HG03460 (cell line): ENCODE data around the gene ENTR1.

Source experiments
- ATAC-seq: cut with Tn5 transposase; IDR thresholded peaks from one replicate; pipeline ENCODE4 v1.9.1; 2021; ENCODE audit not compliant: unreplicated experiment

The ENTR1 gene, protein sequence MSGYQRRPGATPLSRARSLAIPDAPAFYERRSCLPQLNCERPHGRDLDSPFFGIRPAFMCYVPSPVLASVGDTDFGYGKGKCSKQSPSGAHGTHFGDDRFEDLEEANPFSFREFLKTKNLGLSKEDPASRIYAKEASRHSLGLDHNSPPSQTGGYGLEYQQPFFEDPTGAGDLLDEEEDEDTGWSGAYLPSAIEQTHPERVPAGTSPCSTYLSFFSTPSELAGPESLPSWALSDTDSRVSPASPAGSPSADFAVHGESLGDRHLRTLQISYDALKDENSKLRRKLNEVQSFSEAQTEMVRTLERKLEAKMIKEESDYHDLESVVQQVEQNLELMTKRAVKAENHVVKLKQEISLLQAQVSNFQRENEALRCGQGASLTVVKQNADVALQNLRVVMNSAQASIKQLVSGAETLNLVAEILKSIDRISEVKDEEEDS

DNA sequence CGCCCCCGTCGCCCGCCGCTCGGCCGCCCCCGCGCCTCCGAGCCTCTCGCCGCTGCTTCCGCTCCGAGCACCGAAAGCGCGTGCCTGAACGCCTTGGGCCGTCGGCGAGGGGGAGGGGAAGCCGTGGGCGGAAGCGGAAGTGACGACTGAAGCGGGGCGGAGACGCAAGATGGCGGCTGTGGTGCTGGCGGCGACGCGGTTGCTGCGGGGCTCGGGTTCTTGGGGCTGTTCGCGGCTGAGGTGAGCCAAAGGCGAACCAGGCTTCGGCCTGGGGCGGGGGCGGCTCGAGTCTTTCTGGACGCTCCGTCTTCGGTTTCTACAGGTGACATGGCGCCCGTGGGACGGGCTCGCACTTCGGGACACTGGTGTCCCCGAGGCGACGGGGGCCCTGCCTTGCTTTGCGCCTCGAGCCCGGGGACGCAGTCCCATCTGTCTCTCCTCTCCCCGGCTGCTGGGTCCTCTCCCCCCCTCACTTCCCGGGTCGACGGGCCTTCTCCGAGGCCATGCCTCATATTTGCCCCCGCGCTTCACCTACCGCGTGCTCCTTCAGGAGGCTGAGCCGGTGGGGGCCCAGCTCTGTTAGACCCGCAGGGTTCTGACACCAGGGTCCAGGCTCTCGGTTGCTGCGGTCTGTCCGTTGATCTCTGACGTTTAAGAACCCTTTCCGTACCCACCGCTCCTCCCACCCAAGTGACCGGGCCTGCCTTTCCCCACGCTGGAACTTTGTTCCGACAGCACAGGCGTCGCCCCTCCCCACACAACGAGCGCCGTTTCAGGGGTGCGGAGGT is at the start of gene ENTR1, which contains the start of gene PMPCA:
Gene ENTR1, minus strand, starts transcription at position 115 of the 788 bp plus-strand sequence. CDS start 217 bp downstream, outside the sequence.
Gene PMPCA, plus strand, starts transcription at position 159 of the 788 bp plus-strand sequence. Its CDS starts 11 bp downstream, at position 170.
- peak; percentile 79 for ATAC-seq

DNA sequence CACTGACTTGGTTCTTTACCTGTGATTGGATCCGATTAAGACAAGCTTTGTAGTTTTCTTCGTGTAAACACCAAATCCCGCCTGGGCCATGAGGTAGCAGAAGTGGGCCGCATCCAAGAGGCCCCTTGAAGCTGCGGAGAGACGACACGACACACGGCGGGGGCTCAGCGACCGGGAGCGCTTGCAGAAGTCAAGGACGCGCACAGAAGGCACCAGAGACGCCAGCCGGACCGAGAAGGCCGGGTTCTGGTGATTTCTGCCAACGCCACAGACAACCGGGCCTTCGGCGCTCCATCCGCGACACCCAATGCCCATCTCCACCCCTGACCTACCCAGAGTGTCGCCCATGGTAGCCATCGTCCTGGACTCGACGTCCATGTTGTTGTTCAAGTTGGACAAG is 49.0 kb upstream of the ENTR1 start:
- no peak for ATAC-seq

DNA sequence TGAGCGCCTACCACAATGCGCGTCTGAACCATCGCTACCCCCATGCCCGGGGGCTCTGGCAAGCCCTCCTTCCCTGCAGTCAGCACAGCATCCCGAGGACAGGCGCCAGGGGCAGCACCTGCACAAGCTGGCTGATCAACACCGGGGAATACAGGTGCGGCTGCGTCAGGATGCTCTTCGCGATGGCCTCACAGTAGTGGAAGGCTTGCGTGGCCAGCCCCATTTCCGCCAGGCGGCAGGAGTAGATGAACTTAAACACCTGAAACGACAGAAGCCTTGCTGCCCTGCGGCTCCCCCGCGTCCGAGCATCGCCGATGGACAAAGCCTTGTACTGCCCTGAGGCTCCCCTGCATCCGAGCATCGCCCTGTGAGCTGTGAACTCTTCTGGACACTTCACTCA is 46.9 kb upstream of the ENTR1 start:
- ATAC-seq, result no peak

DNA sequence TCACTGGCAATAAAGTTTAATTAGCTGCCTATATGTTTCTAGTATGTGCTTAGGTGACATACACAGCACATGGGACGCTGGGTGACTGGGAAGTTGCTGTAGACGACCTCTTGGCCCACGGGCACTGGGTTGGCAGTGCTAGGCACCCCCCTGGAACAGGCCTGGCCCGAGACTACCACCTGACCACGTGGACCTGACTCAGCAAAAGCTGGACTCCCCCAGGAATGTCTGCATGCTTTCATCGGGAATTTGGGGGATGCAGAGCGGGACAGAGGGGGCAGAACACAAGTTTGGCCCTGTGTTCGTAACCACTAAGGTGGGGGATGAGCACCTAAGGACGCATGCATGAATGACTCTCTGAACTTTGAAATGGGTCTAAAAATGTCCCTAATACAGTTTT is 45.8 kb upstream of the ENTR1 start:
- ATAC-seq, result no peak

DNA sequence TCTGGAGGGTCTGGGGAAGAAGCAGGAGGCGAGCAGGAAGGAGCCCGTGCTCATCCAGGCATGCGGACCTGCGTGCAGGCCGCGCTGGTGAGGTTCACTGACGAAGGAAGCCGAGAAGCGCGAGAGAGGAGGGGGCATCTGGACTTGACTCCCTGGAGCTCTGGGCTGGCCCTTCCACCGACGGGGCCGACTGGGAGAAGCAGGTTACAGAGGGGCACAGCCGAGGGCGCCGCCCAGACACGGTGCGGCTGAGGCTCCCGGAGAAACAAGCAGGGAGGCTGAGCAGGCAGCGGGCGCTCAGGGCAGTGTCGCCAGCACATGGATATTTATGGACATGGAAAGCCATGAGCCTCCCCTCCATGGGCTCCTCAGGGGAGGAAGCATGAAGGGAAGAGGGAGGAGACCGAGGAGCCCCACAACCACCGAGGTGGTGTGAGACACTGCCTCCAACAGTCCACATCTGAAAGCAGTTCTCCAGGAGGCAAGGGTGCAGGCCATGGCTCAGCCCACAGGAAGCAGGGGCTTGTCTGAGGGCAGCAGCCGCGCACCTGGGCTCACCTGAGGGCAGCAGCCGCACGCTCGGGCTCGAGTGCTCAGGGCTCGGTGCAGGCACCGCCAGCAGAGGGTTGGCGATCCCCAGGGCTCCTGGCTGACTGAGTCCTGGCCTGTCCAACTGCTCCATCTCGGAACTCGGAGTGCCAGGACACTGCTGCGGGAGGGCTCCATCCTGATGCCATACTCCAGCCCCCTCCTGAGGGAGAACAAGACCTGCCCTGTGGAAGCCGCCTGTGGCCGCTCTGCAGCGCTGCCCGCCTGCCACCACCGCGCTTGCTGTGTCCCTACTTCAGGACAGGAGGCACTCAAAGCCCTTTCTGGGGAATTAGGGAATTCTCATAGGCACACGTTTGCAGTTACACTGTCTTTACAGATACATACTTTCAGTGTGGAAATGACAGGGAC is 44.9 kb upstream of the ENTR1 start:
- ATAC-seq, result no peak

DNA sequence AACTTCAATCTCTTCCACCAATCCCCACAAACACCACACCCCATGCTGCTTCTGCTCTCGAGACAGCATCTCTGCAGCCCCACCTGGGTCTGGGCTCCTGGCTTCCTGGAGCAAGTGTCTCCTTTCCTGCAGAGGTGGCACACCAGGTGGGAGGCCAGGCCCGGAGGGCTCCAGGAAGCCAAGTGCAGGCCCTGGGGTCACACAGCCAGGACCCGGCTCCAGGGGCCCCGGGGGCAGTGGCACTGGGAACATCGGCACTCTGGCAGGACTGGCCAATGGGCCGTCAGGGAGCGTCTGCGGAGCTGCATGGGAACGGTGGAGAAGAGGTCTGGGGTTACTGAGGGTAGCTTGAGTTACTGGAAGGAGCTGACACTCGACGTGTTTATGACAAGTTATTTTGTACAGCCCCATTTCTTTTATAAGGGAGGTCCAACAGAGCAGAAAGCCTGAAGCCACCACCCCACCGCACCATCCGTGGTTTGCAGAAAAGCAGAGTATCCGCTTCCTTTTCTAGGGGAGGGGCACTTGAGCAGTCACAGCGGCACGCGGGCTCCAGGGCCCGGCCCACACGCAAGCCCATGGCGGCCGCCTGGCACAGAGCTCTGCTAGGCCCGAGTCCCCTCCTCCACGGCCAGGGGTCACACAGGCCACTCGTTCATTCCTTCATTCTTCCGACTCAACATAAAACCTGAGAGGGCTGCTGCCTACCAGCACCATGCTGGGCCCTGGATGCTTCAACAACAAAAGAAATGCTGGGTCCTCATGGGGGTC is 43.8 kb upstream of the ENTR1 start:
- no peak for ATAC-seq

DNA sequence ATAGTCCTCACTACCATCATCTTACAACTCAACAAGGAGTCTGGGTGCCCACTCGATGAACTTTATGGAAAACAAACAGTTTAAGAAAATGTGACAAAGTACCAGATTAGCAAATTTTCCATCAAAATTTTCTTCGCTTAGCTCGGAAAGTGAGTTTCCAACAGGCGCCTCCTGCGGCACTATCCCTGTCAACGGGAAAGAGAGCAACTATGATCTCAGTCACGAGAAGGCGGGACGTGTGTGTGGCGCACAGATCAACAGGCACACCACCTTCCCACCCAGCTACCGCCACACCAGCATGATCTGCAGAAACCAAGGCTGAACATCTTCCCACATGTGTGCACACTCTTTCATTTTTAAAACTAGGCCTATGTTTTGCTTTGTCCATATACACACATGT is 42.9 kb upstream of the ENTR1 start:
- no peak for ATAC-seq

DNA sequence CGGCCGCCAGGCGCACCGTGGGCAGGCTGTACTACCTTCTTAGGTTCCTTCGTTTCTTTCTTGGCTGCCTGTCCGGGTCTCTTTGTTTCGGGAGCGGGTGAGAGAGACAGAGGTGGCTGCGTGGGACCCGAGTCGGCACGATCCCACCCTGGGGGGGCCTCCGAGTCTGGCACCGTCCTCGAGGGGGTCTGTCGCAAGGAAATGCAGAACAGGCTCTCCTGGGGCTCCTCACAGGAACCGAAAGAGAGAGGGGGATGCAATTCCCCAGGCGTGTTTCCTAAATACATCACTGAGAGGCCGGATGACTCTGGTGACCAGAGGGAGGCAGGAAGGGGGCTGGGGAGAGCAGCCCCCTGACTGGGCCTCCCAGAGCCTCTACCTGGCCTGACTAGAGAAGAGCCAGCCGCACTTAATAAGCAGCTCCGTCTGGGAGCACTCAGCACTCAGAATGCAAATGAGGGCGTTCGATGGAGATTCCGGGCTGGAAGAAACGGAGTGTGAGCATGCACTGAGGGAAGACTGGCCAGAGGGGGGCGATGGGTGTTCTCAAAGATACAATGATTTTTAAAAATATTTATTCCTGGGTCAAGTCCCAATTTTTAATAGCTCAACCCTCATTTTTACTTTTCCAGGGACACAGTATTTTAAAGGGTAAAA is 40.9 kb upstream of the ENTR1 start:
- no peak for ATAC-seq

DNA sequence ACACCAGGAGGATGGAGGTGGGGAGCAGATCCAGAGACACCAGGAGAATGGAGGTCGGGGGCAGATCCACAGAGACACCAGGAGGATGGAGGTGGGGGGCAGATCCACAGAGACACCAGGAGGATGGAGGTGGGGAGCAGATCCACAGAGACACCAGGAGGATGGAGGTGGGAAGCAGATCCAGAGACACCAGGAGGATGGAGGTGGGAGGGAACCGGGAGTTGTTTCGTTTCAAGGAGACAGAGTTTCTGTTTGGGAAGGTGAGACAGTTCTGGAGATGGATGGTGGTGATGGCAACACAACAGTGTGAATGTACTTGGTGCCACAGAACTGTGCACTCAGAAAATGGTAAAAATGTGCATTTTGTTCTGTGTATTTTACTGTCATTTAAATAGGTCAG is 38.2 kb upstream of the ENTR1 start:
- no peak for ATAC-seq

DNA sequence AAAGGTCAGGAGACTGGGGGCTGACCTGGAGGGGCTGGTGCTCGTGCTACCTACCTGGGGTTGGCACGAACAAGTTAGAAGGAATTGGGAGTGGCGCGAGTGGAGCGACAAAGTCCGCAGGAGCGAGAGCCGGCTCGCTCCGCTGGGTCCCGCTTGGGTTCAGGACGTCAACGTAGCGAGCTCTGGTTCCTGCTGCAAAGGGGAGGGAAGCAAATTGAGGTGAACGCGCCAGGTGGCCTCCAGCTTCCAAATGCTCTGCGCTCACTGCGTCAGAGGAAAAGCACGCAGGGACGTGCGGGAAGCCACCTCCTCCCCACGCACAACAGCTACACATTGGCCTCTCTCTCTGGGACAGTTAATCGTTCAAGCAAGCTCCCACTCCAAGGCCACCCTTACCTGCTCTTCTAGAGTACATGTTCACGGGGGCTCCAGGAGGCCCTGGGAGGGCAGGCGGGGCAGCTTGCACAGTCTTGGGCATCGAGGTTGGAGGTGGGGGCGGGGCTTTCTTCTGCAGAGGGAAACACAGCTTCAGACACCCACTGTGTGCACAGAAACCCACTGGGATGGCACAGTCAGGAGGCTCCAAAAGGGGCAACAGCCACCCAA is 36.9 kb upstream of the ENTR1 start:
- ATAC-seq, result no peak

DNA sequence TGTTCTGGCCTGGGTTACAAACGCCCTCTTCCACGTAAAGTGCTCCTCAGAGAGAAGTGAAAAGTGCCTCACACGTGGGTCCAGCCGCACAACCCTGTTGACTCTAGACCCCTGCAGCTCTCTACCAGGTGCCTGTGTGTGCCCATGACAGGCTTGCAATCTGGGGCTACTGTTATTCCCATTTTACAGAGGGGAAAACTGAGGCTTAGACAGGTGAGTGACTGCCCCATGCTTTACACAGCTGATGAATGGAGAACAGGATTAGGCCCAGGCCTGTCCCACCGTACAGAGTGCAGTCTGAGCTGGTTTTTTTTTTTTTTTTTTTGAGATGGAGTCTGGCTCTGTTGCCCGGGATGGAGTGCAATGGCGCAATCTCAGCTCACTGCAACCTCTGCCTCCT is 35.4 kb upstream of the ENTR1 start:
- ATAC-seq, result no peak

DNA sequence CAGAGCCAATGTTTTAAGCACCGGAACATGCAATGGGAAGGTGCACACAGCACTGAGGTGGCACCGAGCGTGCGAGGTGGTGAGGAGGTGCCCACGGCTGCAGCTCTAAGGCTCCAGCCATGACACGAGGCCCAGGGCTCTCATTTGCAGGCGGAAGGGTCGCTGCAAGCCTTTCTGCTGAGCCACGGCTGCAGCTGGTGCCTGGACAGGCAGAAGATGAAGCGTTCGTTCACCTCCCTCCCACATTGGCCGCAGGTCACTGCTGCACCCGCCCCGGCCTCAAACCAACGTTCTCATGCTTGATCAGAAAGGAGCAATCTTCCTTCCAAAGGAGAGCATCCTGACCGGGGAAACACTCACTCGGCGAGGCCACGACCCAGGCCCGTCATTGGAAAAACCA is 33.7 kb upstream of the ENTR1 start:
- ATAC-seq, result no peak

DNA sequence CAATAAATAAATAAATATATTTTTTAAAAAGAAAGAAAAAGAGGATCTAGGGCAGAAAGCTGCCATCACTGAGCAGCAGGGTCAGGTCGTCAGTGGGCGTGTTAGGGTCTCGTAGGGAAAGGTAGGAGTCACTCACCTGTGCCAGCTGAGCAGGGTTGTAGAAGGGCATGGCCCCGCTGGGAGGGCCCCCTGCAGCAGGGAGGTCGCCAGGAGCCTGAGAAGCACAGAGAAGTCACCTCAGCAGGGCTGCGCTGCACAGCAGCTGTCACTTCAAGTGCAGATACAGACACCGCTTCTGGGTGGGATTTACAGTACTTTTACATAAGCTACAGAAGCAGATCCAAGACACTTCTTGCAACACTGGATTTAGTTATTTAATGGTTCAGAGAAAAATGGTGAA is 33.3 kb upstream of the ENTR1 start:
- ATAC-seq, result no peak

DNA sequence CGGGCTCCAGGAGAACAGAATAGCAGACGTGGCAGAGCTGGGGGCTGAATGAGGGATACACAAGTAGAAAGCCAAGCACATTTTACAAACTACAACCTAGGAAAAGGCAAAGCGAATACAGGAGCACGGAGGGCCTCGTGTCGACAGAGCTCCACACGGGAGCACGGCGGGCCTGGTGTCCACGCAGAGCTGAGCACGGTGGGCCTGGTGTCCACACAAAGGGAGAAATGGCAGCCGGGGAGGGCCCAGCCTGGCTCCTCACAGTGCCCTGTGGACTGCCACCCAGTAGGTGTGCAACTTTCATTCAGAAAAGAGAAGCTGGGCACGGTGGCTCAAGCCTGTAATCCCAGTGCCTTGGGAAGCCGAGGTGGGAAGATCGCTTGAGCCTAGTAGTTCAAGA is 32.7 kb upstream of the ENTR1 start:
- no peak for ATAC-seq

DNA sequence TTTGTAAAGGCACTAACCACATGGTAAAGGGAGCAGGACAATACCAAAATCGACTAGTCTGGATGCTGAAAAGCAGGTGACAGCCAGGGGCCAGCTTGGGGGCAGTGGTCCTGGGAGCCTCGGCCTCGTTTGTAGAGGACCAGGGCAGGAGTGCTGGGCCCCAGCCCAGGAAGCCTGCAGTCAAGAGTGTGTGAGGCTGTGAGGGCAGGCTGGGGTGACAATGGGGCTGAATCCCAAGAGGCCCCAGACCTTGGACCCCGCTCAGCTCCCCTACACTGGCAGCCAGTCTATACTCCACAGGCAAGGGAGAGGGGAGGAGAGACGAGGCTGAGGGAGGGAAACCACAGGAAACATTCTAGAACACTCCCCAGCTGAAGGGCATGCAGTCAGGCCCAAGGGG is 31.9 kb upstream of the ENTR1 start:
- no peak for ATAC-seq

DNA sequence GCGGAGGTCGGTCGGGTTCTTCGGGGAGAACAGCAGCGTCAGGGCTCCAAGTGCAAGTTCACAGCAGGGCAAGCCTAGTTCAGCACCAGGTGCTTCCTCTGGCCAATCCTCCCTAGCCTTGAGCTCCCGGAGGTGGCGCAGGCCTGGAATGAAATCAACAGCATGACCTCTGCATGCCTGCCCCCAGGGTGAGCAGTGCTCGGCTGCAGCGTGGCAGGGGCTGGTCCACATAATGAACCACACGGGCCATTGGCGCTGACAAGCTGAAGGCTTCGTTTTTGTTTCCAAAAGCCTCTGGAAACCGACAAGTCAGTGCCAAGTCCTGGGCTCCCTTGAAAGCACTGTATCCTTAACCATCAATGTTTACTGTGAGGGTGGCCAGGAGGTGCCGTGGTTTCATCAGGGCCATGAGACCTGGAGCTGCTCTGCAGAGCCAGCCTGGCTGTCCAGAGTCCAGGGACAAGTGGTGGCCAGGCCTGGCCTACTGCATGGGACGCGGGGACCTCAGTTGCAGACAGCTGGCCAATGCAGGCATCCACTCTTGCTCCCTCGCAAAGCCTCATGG is 31.3 kb upstream of the ENTR1 start:
- ATAC-seq, result no peak

DNA sequence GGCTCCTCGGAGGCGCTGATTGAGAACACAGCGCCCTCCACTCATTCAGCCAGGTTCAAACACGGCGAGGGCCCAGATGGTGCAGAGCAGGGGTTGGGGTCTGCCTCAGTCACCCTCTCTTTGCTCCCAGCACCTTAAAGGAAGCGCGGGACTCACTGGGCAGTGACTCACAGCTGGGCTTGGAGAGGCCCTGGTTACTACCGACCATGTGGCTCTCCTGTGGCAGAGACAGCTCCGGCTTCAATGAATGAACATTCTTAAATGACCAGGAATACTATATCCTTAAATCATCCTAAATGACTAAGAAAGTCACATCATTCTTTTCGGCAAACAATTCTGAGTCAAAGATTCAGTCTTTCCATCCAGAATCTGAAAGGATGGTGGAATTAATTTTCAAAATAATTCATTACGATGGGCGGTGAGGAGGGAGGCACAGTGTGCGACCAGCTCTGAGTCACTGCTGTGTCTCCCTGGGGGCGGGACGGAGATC is 30.8 kb upstream of the ENTR1 start:
- no peak for ATAC-seq

DNA sequence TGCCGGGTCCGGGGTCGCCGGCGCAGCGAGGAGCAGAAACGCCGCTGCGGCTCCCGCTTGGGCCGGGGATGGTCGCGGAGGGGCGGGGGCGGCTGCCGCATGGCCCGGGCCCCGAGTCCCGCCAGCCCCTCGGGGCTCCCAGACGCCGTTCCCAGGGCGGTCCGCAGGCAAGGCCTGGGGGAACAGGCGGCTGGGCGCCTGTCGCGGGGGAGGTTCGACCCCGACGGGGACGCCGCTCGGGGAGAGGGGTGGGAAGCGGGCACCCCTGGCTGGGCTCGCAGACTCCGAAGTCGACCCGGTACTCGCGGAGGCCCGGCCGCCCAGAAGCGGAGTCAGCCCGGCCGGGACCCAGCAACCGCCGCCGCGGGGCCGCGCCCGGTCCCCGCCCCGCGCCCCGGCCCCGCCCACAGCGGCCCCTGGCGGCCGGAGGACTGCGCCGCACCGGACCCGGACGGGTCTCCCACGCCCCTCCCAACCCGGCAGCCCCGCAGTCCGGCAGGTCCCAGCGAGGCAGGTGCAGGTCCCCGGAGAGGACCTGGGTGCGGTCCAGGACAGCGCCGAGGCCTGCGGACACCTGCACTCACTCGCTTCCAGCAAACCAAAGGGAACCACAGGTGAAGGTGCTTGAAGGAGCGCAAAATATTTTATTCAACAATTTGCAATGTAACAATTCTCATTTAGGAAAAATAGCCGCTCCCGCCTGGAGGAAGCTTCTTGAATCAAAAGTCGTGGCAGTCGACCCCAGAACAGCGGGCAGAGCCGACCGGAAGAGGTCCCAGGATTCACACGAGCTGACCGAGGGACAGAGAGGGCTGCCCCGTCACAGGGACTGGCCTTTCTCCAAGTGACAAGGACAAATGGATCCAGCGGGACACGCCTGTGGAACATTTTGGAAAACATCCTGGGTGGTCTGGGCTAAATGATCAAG is 29.3 kb upstream of the ENTR1 start, which contains the start of gene INPP5E:
Gene INPP5E, minus strand, starts transcription at position 365 of the 928 bp plus-strand sequence. CDS start 426 bp downstream, outside the sequence.
- peak; percentile 59 for ATAC-seq
